Measurements from ENCODE around the gene LAMB3.
A peak's percentile ranks its signal among the peaks of the same experiment; 100 is the strongest.
"Not testable (repeated sequence)": the region's sequence is repeated elsewhere in the genome, so short reads cannot be mapped to it uniquely, and the experiment has no call there.

Gene LAMB3

DNA sequence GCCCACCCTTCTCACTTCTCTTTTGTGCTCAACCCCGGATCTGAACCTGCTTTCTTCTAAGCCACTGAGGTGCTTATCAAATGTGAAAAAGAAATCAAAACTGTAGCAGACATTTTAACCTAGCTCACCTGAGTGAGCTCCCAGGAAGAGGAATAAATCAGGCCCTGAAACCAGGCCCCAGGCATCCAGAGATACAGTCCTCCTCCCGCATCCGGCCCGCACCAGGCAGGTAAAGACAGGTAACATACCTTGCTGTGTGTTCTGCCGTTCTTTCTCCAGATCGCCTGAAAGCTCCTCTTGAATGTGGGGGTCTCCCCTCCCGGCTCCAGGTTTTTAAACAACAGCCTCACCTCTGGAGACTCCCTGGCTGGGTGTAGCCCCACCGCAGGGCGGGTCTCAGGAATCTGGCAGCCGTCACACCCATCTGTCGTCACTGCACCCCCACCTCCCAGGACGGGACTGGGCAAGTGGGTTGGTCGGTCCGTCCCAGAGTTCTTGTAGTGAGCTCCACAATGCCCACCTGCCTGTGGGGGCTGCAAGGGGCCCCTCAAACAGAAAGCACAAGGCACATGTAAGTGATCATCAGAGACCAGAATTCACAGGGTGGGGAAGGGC is at the start of gene LAMB3:
Gene LAMB3, minus strand, starts transcription at position 305 of the 615 bp plus-strand sequence. CDS start 1,481 bp downstream, outside the sequence.
- no peak for DNase-seq

DNA sequence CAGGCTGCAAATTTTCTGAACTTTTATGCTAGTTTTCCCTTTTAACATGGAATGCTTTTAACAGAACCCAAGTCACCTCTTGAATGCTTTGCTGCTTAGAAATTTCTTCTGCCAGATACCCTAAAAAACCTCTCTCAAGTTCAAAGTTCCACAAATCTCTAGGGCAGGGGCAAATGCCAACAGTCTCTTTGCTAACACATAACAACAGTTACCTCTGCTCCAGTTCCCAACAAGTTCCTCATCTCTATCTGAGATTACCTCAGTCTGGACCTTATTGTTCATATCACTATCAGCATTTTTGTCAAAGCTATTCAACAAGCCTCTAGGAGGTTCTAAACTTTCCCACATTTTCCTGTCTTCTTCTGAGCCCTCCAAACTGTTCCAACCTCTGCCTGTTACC is 48.5 kb upstream of the LAMB3 start:
- DNase-seq, result not testable (repeated sequence)

DNA sequence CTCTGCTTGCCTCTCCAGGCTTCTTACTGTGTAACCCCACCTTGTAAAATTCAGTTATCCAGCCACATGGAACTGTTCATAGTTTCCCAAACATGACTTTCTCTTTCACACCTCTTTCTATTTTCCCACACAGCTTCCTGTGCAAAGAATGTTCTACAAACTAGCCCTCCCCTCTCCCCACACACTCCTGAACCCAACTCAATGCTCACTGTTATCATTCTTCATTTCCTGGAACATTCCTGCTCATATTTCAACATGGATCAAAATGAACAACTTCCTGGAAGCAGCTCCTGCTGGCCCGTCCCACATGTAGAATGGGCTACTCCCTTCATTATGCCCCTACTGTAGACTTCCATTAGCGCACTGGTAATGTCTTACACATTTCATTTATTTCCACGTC is 44.9 kb upstream of the LAMB3 start:
- no peak for DNase-seq

DNA sequence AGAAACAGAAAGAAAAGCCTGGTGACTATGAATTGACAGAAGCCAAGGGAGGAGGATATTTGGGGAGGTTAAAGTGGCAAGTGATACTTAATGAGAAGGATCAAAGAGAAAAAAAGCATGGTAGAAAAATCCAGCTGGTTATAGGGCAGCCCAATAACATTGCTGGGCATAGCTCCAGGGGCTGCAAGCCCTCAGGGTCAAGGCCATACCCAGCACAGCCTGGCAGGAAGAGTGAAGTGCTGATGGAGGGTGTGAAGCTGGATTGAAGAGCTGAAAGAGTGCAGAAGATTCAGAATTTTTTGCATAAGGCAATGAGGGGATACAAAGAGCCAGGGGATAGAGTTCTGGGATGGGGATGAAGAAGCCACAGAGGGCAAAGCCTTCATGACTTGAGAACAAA is 44.4 kb upstream of the LAMB3 start:
- DNase-seq, result no peak

DNA sequence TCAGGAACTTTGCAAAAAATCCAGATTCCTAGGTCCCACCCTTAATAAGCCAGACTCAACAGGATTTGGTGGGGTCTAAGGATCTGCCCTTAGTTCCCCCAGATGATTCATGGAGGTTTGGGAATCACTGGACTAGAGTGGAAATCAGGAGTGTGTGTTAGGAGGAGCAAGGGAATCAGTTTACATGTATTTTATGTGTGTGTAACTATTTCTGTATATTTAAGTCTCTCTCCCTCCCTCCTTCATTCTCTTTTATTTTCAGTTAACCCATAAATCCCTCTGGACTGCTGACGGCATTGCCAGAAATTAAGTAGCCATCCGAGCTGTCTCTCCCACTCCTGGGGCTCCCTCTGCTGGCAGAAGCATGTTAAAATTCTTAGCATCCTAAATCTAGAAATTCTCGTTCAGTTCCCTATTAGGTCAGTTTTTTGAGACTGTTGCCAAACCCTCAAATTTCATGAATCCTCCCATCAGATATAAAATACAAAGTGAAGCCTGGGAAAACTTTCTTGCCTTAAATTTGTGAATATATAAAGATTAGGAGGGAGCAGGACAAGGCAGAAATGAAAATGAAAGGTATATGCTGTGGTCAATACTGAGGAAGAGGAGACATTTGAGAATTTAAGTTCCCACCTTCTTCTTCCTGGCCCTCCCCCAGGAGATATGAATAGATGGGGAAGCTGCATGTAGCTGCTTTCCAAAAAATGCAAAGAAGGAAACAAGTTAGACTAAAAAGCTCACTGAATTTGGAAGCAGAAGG is 40.7 kb upstream of the LAMB3 start:
- DNase-seq, result peak; percentile 85

DNA sequence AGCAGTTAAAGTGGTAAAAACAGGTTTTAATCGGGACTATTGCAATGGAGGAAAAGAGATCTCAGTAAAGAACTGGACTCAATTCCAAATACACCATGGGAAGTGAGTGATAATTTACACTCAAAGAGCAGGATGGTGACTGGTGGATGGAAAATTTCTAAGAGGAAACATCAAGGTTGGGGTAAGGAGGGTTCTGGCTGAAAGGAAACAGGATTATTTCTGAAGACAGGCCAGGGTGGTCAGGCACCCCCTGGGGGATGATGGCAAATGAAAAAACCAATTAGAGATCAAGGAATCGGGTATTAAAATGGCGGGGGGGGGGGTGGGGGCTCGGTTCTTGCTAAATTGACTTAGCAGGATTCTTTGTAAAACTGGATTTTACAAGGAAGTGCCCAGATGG is 40.1 kb upstream of the LAMB3 start:
- DNase-seq, result no peak

DNA sequence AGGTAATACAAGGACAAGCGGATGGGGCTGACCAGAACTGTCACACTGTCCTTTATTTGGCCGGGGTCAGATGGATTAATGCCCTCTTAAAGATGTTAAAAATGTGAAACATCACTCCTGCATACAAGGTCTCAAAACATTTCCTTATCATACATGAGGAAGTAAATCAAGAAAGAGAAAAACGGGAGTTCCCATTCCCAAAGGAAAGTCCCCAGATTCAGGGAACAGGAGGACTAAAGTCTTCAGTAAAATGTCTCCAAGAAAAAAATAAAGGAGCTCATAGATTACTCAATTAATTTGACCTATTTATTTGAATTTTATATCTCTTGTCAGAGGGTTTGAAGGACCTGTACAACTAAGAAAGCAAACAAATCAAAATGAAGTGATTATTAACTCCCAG is 39.0 kb upstream of the LAMB3 start:
- DNase-seq, result no peak

DNA sequence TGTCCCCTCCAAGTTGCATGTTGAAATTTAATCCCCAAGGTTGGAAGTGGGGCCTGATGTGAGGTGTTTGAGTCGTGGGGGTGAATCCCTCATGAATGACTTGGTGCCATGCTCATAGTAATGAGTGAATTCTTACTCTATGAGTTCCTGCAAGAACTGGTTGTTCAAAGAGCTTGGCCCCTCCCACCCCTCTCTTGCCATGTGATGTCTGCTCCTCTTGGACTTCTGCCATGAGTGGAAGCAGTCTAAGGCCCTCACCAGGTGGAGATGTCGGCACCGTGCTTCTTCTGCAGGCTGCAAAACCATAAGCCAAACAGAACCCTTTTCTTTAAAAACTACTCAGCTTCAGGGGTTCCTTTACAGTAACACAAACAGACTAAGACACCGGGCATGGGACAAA is 37.3 kb upstream of the LAMB3 start:
- DNase-seq, result no peak

DNA sequence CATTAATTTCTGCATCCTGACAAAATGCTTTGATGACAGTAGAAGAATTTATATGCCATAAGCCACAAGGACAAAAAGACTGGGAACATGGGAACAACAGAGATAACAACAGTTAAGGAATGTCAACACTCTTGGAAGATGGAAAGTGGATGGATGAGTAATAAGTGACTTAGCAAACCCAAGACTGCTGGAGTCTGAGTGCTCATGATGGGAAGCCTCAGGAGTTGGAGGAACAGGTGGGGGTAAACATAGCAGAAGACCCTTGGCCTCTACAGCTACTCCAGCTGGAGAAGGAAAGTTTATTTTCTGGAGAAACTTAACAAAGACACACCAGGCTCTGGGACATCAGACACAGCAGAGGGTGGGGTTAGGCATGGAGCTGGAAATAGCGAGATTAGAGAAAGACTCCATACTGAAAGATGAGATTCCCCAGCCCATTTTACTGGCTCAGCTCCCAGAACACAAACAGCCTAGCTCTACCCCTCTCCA is 36.6 kb upstream of the LAMB3 start:
- no peak for DNase-seq

DNA sequence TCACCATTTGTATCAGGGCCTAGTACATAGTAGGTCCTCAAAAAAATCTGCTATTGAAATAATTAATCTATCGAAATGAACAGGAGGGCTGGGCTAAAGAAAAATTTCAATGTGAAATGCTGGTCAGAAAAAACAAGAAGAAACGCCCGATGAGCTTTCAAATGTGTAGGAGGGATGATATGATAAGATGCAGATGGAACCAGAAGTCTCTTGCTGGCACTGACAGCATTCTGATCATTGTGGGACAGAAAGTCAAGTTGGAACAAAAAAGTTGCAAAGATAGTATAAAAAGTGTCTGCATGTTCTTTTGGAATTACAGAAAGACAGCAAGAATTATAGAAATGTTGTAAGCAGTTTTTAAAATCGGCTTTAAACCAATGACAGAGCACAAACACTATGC is 34.1 kb upstream of the LAMB3 start:
- no peak for DNase-seq

DNA sequence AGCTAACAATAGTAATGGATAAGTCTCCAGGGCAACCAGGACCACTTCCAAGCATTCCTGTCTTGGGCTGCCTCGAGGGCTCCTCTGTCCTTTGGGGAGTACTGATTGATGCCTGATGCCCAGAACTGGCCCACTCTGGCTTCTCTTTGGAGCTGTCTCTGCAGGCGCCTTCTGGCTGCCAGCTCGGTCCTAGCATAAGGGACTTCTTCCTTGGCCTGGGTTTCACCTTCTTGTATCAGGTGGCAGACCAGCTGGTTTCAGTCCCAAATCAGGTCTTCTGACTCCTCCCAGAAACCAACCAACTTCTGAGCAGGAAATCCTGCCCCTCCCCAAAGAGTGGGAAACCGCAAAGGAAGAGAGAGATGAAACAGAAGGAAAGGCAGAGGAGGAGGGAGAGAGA is 33.6 kb upstream of the LAMB3 start:
- no peak for DNase-seq

DNA sequence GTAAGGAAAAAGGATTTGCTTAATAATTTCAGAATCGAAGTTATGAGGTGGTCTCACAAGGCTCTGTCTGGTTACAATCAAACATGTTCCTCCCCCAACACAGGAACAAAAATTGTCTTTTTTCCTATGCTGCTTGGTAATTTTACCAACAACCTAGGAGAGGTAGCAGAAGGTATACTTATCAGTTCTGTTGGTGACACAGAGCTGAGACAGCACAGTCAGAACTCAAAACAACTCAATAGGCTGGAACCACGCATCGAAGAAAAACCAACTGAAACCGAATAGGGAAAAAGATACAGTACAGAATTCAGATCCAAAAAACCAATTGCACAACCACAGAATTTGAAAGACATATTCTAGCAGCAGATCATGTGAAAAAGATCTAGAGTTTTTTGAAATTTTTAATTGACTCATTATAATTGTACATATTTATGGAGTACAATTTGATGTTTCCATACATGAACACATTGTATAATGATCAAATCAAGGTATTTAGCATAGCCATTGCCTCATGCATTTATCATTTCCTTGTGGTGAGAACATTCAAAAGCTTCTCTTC is 26.8 kb upstream of the LAMB3 start:
- no peak for DNase-seq

DNA sequence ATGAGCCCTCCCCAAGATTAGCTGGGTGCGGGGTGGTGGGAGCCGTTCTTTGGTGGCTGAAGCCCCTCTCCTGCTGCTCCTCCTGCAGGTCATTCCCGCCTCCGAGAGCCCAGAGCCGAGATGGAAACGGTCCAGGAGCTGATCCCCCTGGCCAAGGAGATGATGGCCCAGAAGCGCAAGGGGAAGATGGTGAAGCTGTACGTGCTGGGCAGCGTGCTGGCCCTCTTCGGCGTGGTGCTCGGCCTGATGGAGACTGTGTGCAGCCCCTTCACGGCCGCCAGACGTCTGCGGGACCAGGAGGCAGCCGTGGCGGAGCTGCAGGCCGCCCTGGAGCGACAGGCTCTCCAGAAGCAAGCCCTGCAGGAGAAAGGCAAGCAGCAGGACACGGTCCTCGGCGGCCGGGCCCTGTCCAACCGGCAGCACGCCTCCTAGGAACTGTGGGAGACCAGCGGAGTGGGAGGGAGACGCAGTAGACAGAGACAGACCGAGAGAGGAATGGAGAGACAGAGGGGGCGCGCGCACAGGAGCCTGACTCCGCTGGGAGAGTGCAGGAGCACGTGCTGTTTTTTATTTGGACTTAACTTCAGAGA is 23.4 kb upstream of the LAMB3 start:
- DNase-seq, result peak; percentile 11

DNA sequence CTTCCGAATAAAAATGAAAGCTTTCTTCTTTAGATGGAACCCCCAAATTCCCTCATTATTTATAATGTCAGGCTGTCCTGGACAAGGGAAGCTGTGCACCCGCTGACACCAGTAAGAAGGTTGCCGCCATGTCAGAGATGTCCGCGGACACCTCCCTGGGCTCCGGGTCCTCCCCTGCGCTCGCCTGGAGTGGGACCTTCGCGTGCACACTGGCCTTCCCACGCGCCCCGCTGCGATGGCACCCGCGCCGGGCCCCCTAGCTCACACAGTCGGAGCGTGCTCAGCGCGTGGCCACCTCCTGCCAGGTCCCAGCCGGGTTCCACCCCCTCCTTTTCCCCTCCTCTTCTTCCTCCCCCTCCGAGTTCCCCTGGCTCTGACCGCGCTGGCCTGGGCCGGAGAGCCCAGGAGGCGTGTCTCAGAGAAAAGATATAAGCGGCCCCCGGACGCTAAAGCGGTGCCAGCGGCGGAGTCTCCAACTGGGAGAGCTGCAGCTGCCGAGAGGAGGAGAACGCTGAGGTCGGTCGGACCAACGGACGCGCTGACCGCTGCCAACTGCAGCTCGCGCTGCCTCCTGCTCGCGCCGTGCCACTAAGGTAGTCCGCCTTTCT is 22.8 kb upstream of the LAMB3 start, which contains the start of gene G0S2:
Gene G0S2, plus strand, starts transcription at position 456 of the 608 bp plus-strand sequence. CDS start 273 bp downstream, outside the sequence.
- DNase-seq, result peak; percentile 32

DNA sequence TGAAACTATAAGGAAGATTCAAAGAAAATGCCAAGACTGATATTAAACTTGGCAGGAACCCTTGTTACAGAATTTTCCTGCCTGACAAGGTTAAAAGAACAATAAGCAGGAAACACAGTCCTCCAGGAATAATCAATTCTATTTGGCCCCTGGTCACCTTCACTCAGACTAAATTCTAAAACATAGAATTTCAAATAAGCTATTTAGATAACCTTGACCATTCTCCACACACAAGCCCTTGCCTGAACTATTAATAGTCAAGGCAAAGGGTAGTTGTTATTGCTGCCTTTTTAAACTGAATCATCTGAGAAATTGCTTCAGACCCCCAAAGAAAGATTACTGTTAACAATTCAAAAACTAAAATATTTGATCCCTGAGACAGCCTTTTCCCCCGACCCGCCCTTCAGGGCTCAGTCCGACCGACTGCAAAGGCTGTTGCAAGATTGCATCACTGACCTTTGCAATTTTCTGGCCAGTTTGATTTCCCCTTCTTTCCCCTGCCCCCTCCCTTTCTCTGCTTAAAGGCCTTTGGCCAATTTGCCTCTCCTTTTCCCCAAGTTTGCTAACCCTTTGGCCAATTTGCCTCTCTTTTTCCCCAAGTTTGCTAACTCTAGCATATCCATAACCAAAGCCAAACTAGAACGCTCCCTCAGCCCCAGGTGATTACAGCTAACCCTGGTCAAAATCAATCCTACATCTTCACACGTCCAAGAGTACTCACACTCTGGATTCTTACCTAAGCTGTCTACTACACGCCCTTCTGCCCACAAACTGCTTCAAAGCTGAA is 21.6 kb upstream of the LAMB3 start:
- DNase-seq, result no peak

DNA sequence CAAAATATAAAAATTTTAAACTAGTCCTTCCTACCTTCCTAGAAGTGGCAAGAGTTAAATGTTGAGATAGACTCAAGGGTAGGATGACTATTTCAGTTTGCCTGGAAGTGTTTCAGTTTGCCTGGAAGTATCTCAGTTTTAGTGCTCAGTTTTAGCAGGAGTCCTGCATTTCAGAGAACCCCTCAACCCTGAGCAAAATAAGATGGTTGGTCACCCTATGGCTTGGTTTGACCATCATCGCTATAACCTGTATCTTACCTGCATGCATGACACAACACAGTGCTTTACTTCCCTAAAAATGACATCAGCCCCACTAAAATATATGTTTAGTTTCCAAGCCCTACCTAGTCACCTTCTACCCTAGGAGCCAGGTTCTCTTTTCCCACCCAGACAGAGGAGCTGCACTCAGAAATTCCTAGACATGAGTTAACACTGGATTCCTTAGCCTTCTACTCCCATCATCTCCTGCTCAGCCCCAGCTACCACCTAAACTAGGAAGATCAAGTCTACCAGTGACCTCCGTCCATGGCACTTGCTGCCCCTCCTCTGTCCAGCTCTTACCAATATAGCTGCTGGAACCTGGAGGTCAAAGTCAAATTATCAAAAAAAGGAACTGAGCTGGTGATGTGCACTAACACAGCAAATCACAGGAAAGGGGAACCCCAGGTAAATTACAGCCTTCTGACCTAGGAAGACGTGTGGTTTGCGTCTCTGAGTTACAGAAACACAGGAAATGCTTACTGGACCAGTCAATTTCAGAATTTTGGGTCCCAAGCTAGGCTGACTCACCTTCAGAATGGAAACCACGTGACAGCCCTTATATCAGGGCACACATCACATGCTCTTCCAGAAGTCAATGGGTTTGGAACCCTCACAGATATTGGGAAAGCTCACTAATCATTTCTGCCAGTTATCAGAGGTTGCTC is 20.7 kb upstream of the LAMB3 start:
- no peak for DNase-seq

DNA sequence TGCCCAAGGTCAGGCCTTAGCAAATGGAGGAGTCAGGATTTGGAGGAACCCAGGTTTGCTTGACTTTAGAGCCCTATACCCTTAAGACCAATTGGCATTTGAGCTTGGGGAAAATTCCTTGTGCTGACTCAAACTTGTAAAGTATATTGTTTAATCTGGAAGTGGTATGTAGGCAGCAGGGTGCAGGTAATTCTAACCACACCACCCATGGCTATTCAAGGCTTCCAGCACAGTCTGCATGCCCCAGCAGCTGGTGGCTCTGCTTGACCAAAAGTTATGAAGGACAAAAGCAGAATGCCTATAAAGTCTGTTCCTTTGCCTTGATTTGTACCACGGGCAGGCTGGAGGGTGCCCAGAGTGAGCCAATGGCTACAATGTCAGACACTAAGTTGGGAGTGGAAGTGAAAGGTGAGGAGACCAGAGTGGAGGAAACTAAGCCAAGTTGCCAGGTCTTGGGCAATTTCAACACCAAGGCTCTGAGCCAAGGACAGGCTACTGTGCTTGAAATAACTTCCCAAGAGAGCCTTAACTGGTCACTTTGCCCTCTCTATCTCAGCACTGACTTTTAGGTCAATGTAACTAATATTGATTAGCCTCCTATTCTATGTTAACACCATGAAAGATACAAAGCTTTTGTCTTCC is 18.3 kb upstream of the LAMB3 start:
- no peak for DNase-seq

DNA sequence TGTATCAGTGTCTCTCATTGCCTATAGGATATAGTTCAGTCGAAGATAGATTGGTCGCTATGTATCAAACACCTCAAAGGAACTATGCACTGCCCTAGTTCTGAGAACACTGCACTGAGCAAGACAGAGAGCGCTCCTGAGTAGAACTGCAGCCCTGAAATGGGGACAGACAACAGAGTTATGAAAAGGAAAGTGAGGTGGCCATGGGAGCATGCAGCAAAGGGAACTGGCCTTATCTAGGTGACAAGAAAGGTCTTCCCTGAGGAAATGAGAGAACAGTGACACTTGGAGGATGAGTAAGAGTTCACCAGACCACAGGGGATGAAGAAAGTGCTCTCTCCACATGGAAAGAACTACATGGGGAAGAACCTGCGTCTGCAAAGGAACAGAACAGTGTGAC is 15.5 kb upstream of the LAMB3 start:
- DNase-seq, result no peak

DNA sequence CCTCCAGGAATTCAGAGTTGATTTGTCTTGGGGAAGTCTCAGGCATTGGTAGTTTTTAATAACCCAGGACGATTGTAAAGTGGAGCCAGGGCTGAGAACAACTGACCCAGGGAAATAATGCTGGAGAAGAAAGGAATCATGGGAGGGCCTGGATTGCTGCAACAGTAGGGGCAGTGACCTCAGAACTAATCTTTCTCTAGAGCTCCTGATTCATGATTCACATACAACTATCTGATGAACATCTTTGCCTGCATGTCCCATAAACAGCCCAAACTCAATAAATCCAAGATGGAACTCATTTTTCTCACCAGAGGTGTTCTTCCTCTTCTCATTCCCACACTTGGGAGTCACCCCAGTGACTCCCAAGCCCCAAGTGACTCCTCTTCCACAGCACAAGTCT is 14.9 kb upstream of the LAMB3 start:
- no peak for DNase-seq

DNA sequence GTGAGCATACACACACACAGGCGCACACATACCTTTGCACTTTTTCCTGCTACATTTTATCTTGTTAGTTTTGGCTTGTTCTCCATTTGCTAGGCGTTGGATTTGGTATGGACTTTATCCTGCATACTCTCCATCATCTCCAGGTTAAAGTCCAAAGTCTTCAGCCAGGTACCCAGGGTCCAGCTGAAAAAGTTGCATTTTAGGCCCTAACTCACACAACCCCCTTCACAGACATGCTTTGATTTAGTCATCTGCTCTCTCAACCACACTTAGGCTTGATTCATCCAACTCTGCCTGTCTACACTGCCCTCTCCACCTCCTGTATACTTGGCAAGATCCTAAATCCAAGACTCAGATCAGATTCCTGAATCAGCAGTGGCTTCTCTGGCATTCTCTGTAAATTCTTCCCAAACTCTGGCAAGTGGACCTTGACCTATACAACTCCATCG is 10.7 kb upstream of the LAMB3 start:
- DNase-seq, result no peak

DNA sequence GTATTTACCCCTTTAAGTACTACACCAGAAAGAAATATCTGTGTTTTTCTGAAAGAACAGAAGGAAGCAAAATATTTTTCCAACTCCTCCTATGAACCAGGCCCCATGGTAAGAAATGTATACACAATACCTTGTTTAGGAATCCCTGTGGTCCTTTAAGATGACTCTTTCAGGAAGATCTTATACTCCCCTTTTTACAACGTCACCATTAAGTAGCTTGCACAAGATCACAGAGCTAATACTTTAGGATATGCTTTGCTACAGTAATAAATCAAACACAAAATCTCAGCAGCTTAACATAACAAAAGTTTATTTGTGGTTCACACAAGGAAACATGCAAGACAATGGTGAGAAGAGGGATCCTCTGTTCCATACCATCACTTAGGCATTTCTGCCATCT is 8.8 kb upstream of the LAMB3 start:
- no peak for DNase-seq
